Large intestine (tissue), 3 donors: Measurements from ENCODE around the gene AATK. TPM values are rescaled to one million over a fixed set of nuclear protein-coding genes. Genes with fewer than 3 reads are reported as not detected.

Source experiments
- DNase-seq, 2 donors: peaks; one replicate each; pipeline versions ENCODE4 v3.0.0 to v3.0.0-alpha.2; 2013
- H3K27ac ChIP-seq: one replicate; pipeline ENCODE4 v1.5.1; 2013; ENCODE audit warnings: low read length
- H3K27me3 ChIP-seq: 2 replicates; pipeline ENCODE4 v1.6.1; 2013; ENCODE audit warnings: low read length; ENCODE audit not compliant: control insufficient read depth, insufficient read depth
- H3K36me3 ChIP-seq: 2 replicates; pipeline ENCODE4 v1.6.1; 2013; ENCODE audit warnings: low read length; ENCODE audit not compliant: control insufficient read depth, insufficient read depth
- H3K4me1 ChIP-seq: one replicate; pipeline ENCODE4 v1.6.1; 2013; ENCODE audit warnings: low read length; ENCODE audit not compliant: control insufficient read depth, insufficient read depth
- H3K4me3 ChIP-seq: one replicate; pipeline ENCODE4 v1.5.1; 2013; ENCODE audit warnings: low read length
- H3K9me3 ChIP-seq: one replicate; pipeline ENCODE4 v1.6.1; 2013; ENCODE audit warnings: mild to moderate bottlenecking, low read depth, low read length, moderate library complexity; ENCODE audit not compliant: control insufficient read depth
- WGBS: methylation state at CpG from one replicate; pipeline ENCODE4 v1.1.5; 2013; ENCODE audit warnings: low lambda C conversion rate; ENCODE audit not compliant: insufficient coverage; 5-methylcytosine and 5-hydroxymethylcytosine counted together
- polyA plus RNA-seq: library from polyadenylated mRNA; unstranded; fragments of 120-200 nt; gene quantifications from one replicate; pipeline ENCODE4 v1.2.1, GENCODE V29; 2013

Gene AATK
- polyA plus RNA-seq, 1 donor, result 81.2 TPM

- Histone ChIP-seq H3K27me3 (no peaks in the 10 kb centered on the region), H3K36me3 (no peaks in the 10 kb centered on the region), H3K4me1 (peaks cover 31% of the 10 kb centered on the region), H3K27ac (no peak overlapping the region), H3K4me3 (no peak overlapping the region), H3K9me3 (peaks cover 4% of the 10 kb centered on the region)
- no CpG with 5 or more reads among the region's 28 CpGs for WGBS
- no peak for DNase-seq
Measured at GRCh38 chr17:81135505-81136278, 30.3 kb downstream of the AATK start.

GRCh38 chr17:81134064-81134781 is 31.8 kb downstream of the AATK start:
- no CpG with 5 or more reads among the region's 28 CpGs for WGBS
- Histone ChIP-seq H3K27me3 (no peaks in the 10 kb centered on the region), H3K4me3 (no peak overlapping the region), H3K36me3 (peaks cover 6% of the 10 kb centered on the region), H3K9me3 (peaks cover 4% of the 10 kb centered on the region), H3K4me1 (peaks cover 43% of the 10 kb centered on the region), H3K27ac (peak overlapping the region; percentile 96)
- peak; percentile 56 to 71 for DNase-seq

- peak; percentile 67 to 88 for DNase-seq
- H3K4me3 ChIP-seq, result peak overlapping the region; percentile 65
- no peaks in the 10 kb centered on the region for H3K9me3 ChIP-seq
- peak overlapping the region; percentile 96 for H3K27ac ChIP-seq
- no peaks in the 10 kb centered on the region for H3K27me3 ChIP-seq
- no CpG with 5 or more reads among the region's 22 CpGs for WGBS
- peaks cover 15% of the 10 kb centered on the region for H3K36me3 ChIP-seq
- H3K4me1 ChIP-seq, result peaks cover 45% of the 10 kb centered on the region
Measured at GRCh38 chr17:81132770-81133723, 33.0 kb downstream of the AATK start.

GRCh38 chr17:81132197-81132540 is 33.9 kb downstream of the AATK start:
- no peaks in the 10 kb centered on the region for H3K27me3 ChIP-seq
- DNase-seq, result no peak
- peaks cover 22% of the 10 kb centered on the region for H3K36me3 ChIP-seq
- no peaks in the 10 kb centered on the region for H3K9me3 ChIP-seq
- WGBS, result no CpG with 5 or more reads among the region's 11 CpGs
- H3K4me1 ChIP-seq, result peaks cover 45% of the 10 kb centered on the region
- H3K27ac ChIP-seq, result peak overlapping the region; percentile 96
- H3K4me3 ChIP-seq, result peak overlapping the region; percentile 65

GRCh38 chr17:81131486-81132196 is 34.4 kb downstream of the AATK start:
- Histone ChIP-seq H3K4me1 (peaks cover 45% of the 10 kb centered on the region), H3K27ac (peak overlapping the region; percentile 96), H3K27me3 (no peaks in the 10 kb centered on the region), H3K9me3 (no peaks in the 10 kb centered on the region), H3K4me3 (peak overlapping the region; percentile 65), H3K36me3 (peaks cover 24% of the 10 kb centered on the region)
- WGBS, result no CpG with 5 or more reads among the region's 14 CpGs
- peak; percentile 96 to 99 for DNase-seq

DNA sequence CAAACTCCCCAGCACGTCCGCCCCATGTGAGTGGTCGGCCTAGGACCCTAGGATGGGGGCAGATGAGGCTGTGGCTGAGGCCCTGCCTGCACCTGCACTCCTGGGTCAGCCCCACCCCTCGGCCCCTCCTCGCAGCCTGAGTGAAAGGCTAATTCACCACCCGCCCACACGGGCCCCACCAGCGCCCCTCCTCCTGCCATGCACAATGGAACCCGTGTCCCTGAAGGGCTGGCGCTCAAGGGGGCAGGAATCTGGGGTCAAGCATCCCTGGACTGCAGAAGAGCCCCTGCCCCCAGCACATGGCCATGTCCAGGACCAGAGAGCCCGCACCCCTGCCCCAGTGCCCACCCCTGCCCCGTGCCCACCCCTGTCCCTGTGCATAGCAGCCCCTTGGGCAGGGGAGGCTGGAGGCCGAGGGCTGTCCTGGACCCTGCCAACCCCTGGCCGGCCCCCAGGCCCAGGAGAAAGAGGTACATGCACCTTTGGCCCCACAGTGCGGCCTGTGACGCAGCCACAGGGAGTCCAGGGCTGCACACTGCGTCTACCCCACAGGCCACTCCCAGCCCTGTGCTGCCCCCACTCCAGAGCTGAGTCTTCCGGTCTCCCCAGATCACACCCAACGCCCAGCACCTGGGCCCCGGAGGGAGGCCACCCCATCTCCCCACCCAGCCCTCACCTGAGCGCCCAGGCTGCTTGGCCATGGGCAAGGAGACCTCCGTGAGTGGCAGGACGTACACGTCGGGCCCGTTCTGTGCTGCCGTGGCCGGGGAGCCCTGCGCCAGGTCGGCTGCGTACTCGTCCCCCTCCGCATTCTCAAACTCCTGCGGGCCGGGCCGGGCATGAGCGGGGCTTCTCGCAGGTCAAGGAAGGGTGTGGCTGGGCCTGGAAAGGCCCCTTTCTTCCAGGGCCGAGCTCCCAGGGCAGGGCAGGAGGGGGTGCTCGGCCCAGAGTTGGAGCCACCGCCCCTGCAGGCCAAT is 35.3 kb downstream of the AATK start:
- DNase-seq, result peak; percentile 80 to 89
- no peaks in the 10 kb centered on the region for H3K27me3 ChIP-seq
- H3K4me3 ChIP-seq, result peak overlapping the region; percentile 65
- no peaks in the 10 kb centered on the region for H3K9me3 ChIP-seq
- peaks cover 32% of the 10 kb centered on the region for H3K36me3 ChIP-seq
- WGBS, result 20% methylated on average over 1 of the region's 41 CpGs
- peaks cover 45% of the 10 kb centered on the region for H3K4me1 ChIP-seq
- peak overlapping the region; percentile 96 for H3K27ac ChIP-seq

DNA sequence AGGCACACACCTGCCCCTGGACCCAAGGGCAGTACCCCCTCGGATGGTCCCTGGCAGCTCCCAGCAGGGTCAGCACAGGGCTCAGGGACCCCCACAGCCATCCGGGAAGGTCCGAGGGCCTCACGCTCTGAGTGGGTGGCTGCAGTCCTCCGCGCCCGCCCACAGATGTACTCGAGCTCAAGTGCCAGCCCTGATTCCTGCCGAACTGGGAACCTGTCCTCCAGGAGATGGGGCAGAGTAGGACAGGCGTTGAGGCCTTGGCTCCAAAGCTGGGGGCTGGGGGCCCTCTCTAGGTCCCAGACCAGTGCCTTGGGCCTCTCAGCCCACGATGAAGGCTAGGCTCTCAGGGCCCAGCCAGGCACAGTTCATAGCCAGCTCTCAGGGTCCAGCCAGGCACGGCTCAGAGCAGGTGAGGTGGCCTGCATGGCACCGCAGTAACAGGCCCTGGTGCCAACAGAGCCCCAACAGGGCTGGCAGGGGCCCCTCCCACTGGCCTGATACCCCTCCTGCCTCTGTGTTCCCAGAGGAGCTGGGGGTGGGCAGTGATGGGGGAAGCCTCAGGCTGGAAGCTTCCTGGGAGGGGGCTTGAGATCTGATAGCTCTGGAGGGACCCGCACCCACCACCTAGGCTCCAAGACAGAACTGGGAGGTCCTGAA is 36.2 kb downstream of the AATK start:
- peaks cover 37% of the 10 kb centered on the region for H3K36me3 ChIP-seq
- no peaks in the 10 kb centered on the region for H3K9me3 ChIP-seq
- H3K27ac ChIP-seq, result peak overlapping the region; percentile 96
- H3K4me1 ChIP-seq, result peaks cover 45% of the 10 kb centered on the region
- H3K27me3 ChIP-seq, result no peaks in the 10 kb centered on the region
- no peak for DNase-seq
- H3K4me3 ChIP-seq, result peak overlapping the region; percentile 65
- WGBS, result no CpG with 5 or more reads among the region's 14 CpGs

DNA sequence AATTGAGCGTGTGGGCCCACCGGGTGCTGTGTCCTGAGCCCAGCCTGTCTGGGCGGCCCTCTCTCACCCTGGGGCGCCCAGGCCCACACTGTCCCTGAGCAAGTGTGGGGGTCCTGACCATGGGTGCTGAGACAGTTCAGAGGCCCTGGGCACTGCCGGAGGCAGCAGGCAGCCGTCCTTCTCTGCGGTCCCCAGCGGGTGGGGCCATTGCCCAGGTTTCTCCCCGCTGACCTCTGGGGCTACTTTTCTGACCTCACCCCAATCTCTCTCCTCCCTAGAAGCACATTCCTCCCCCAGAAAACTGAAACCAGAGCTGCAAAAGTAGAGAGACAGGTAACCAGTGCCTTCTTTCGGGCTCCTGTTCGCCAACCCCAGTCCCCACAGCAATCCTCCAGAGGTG is 36.7 kb downstream of the AATK start:
- H3K27me3 ChIP-seq, result no peaks in the 10 kb centered on the region
- H3K27ac ChIP-seq, result no peak overlapping the region
- no peaks in the 10 kb centered on the region for H3K9me3 ChIP-seq
- WGBS, result no CpG with 5 or more reads among the region's 11 CpGs
- peaks cover 42% of the 10 kb centered on the region for H3K36me3 ChIP-seq
- H3K4me1 ChIP-seq, result peaks cover 42% of the 10 kb centered on the region
- H3K4me3 ChIP-seq, result peak overlapping the region; percentile 65
- no peak for DNase-seq

DNA sequence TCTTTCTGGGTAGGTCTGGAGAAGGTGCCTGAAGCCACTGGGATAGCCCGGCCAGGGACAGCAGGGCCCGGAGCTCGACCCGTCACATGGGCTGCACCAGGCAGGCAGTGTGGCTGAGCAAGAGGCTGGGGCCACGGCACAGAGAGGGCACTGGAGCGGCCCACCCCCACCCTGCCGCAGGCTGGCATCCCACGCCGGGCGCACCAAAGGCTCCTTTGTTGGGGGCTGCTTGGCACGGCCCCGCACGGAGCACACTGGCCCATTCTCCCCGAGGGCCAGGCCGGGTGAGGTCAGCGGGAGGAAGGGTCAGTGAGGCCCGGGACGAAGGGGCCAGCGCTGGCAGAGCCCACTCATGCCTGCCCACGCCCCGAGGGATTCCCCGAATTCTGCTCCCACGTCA is 37.2 kb downstream of the AATK start:
- Histone ChIP-seq H3K27ac (no peak overlapping the region), H3K4me3 (no peak overlapping the region), H3K9me3 (no peaks in the 10 kb centered on the region), H3K4me1 (peaks cover 37% of the 10 kb centered on the region), H3K27me3 (no peaks in the 10 kb centered on the region), H3K36me3 (peaks cover 44% of the 10 kb centered on the region)
- no peak for DNase-seq
- WGBS, result no CpG with 5 or more reads among the region's 23 CpGs
